Endothelial cell of umbilical vein (primary cell): Measurements from ENCODE around the gene TM7SF2.

Source experiments
- EZH2 ChIP-seq: IDR thresholded peaks from 2 replicates; pipeline ENCODE4 v1.6.1; 2012; ENCODE audit warnings: borderline replicate concordance, low read depth, mild to moderate bottlenecking, moderate library complexity, low read length, inconsistent platforms; ENCODE audit not compliant: severe bottlenecking
- JUN ChIP-seq: IDR thresholded peaks from 2 replicates; pipeline ENCODE4 v1.6.1; 2011; ENCODE audit warnings: borderline replicate concordance, low read depth; ENCODE audit not compliant: insufficient read length, insufficient read depth
- MYC ChIP-seq: IDR thresholded peaks from one replicate; pipeline ENCODE4 v1.6.1; 2011; ENCODE audit warnings: mild to moderate bottlenecking, low read depth, low read length
- POLR2A ChIP-seq: IDR thresholded peaks from 2 replicates; pipeline ENCODE4 v1.6.1; 2012; ENCODE audit warnings: low read depth, mild to moderate bottlenecking, control low read depth, low read length
- POLR2AphosphoS5 ChIP-seq: IDR thresholded peaks from 2 replicates; pipeline ENCODE4 v1.6.1; 2012; ENCODE audit warnings: low read depth, mild to moderate bottlenecking, control low read depth, low read length, moderate library complexity; ENCODE audit not compliant: insufficient read depth
- TF ChIP-seq, protein P1 (sequence below), 2 donors: IDR thresholded peaks; 1 replicate in 1 of 2; 2 replicates in 1 of 2; pipeline ENCODE4 v1.5.1; 2011; ENCODE audit warnings: low read length in 2 of 2, mild to moderate bottlenecking in 2 of 2, moderate library complexity in 2 of 2, control low read depth in 1 of 2, inconsistent platforms in 1 of 2, low read depth in 1 of 2; ENCODE audit not compliant: insufficient read depth in 1 of 2; ENCODE audit errors: extremely low read depth in 1 of 2
- TF ChIP-seq, protein P2 (sequence below): IDR thresholded peaks from 2 replicates; pipeline ENCODE4 v1.6.1; 2011; ENCODE audit not compliant: insufficient read depth, insufficient read length

DNA sequence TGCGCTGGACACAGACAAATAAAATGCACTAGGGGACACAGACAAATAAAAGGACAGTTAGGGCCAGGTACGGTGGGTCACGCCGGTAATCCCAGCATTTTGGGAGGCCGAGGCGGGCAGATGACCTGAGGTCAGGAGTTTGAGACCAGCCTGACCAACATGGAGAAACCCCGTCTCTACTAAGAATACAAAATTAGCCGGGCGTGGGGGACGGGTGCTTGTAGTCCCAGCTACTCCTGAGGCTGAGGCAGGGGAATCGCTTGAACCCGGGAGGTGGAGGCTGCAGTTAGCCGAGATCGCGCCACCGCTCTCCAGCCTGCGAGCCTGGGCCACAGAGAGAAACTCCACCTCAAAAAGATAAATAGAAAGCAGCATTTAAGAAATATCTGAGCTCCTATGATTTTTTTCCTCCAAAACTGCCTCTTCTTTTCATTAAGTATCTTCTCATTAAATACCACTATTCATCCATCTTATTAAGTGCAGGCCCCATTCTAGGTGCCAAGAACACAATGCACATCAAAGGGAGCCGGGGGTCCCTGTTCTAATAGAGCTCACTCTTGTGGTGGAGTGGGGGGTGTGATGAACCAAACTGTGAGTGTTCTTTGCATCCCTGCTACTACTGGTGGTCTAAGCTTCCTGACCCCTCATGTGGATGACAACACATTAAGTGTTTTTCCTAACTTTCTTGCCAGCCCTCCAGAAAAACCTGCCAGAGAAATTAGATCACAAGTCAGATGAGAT lies 6.6 kb downstream of the TM7SF2 start:
- TF ChIP-seq, protein P1, sequence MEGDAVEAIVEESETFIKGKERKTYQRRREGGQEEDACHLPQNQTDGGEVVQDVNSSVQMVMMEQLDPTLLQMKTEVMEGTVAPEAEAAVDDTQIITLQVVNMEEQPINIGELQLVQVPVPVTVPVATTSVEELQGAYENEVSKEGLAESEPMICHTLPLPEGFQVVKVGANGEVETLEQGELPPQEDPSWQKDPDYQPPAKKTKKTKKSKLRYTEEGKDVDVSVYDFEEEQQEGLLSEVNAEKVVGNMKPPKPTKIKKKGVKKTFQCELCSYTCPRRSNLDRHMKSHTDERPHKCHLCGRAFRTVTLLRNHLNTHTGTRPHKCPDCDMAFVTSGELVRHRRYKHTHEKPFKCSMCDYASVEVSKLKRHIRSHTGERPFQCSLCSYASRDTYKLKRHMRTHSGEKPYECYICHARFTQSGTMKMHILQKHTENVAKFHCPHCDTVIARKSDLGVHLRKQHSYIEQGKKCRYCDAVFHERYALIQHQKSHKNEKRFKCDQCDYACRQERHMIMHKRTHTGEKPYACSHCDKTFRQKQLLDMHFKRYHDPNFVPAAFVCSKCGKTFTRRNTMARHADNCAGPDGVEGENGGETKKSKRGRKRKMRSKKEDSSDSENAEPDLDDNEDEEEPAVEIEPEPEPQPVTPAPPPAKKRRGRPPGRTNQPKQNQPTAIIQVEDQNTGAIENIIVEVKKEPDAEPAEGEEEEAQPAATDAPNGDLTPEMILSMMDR (IDR thresholded peaks at IDR 0.05; ENCODE audit: extremely low read depth in 1 of 2, insufficient read depth in 1 of 2, low read depth in 1 of 2, low read length in 2 of 2) = no peak
- TF ChIP-seq, protein P2, sequence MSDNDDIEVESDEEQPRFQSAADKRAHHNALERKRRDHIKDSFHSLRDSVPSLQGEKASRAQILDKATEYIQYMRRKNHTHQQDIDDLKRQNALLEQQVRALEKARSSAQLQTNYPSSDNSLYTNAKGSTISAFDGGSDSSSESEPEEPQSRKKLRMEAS = no peak
- TF ChIP-seq EZH2 (no peak), POLR2A (no peak), POLR2AphosphoS5 (no peak), MYC (no peak), JUN (no peak)
